Activated CD4-positive, CD25-positive, alpha-beta regulatory T cell treated with anti-CD3 and anti-CD28 coated beads, Interleukin-2, amount 50 U/mL, for 16 hours (primary cell): ENCODE data around the gene TNFRSF1A.
A peak's percentile ranks its signal among the peaks of the same experiment; 100 is the strongest.
"Not testable (repeated sequence)": the region's sequence is repeated elsewhere in the genome, so short reads cannot be mapped to it uniquely, and the experiment has no call there.

ENCODE experiments used
- DNase-seq: peaks from one replicate; pipeline ENCODE4 v3.0.0-alpha.2; 2020; ENCODE audit warnings: low read depth, low spot score

The TNFRSF1A gene

DNA sequence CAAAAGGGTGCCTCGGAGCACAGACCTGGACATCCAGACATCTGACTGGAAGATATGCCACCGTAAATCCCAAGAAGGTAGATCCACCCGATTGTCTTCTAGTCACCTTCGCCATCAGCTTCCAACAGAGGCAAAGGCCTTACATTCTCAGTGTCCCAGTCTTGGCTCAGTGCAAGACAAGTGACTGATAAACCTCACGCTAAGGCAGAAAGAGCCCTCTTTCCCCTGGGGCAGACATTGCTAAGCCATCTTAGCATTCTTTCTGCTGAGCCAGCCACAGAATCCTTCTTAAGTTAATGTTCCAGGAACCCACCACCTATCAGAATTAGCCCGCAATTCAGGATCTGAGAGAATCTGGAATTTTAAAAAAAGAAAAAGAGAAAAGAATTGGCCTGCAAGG is 35.7 kb downstream of the TNFRSF1A start:
- DNase-seq, result no peak

DNA sequence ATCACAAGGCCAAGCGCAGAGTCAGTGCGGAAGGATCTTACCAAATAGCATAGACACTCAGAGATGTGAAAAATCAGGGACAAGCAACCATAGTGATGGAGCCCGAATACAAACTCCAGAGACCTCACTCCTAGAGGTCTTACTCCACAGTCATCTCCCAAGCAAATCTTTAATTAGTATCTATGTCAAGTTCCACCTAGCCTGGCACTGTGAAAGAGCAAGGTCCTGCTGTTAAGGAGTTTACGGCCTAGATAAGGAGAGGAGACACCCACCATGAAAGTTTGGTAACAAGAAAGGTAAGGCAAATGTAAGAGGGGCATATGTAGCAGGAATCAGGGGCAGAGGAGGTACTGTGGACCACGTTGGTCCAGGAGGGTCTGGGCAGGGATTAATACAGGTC is 38.8 kb downstream of the TNFRSF1A start:
- no peak for DNase-seq

DNA sequence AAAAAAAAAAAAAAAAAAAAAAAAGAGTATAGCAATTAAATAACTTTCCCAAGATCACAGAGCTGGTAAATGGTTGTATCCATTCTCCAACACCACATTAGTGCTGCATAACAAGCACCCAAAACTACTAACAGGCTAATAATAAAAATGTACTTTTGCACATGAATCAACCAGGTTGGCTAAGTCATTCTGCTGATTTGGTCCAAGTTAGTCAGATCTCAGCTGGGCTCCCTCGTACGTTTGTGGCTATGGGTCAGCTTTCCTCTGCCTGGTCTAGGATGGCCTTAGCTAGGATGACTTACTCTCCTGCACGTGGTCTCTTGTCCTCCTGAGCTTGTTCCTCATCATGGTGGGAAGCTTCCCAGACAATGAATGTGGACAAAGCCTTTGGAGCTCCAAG is 39.3 kb downstream of the TNFRSF1A start:
- no peak for DNase-seq

DNA sequence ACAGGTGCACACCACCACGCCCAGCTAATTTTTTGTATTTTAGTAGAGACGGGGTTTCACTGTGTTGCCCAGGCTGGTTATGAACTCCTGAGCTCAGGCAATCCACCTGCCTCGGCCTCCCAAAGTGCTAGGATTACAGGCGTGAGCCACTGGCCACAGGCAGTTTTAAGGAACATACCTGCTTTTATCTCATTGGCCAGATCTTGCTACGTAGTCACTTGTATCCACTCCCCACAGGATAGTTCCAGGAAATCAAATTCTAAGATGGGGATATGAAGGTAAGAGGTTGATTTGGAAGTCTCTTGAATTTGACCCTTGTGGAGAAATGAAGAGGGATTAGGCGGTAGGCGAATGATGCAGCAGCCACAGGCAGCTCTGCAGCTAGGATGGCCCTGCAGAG is 40.2 kb downstream of the TNFRSF1A start:
- DNase-seq, result no peak

DNA sequence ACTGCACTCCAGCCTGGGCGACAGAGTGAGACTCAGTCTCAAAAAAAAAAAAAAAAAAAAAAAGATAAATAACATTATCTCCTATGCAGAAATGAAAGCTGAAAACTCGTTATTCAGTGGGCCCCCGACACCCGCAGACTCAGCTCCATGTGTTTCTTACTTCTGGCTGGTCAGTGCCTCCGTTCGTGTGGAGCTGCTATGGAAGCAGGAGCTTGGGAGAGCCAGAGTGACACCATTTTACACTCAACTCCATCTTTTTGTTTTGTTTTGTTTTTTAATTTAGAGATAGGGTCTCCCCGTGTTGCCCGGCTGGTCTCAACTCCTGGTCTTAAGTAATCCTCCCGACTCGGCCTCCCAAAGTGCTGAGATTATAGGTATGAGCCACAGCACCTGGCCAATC is 44.7 kb downstream of the TNFRSF1A start:
- DNase-seq, result no peak

DNA sequence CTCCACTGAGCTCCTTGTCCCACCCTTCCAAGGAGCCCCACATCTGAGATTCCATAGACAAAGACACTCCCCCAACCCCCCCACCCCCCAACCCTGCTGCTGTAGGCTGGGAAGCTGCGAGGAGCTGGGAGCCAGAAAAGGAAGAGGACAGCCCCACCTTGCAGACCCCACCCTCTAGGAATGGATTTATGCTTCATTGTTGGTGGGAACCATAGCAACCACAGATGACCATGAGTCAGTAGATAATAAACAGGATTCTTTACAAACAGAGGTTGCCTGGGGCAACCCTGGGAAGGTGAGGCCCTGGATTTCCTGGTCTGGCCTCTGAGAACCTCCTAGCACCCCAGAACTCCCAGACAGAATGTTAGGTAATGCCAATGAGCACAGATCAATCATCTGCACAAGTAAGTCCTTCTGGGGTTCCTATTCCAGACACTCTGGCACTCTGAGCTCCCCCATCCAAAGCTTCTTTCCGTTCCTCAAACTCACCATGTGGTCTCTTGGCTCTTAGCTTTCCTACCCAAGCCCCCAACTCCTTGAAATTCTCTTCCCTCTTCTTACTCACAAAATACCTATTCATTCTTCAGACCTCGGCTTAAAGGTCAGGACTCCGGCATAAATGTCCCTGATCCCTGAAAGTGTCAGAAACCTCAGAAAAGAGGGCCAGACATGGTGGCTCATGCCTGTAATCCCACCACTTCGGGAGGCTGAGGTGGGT is 46.6 kb downstream of the TNFRSF1A start:
- DNase-seq, result no peak

DNA sequence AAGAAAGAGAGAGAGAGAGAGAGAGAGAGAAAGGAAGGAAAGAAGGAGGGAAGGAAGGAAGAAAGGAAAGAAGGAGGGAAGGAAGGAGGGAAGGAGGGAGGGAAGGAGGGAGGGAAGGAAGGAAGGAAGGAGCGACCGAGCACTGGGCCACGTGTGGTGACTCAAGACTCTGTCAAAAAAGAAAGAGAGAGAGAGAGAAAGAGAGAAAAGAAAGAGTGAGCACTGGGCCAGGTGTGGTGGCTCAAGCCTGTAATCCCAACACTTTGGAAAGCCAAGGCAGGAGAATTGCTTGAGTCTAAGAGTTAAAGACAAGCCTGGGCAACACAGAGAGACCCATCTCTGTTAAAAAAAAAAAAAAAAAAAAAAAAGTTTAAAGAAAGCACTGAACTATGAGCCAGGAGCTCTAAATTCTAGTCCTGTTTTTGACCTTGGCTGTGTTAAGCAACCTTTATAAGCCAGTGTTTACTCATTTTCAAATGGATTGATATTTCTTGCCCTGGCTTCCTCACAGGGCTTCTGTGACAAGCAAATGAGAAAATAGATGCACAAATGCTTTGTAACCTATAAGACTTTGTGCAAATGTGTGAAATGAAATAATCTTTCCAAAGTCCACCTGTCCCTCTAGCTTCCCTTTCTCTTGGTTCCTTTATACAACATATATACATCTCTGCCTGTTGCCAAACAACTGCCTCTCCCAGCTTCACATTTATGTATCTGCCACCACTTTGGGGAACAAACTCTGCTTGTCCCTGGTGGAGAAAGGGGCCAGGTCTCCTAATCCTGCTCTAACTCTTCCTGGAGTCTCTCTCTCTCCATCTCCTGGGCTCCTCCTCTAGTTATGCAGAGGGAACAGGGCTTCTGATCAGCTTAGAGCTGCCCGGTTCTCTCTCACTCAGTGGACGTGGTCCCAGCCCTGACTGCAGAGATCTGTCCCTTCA is 47.5 kb downstream of the TNFRSF1A start:
- DNase-seq, result no peak

DNA sequence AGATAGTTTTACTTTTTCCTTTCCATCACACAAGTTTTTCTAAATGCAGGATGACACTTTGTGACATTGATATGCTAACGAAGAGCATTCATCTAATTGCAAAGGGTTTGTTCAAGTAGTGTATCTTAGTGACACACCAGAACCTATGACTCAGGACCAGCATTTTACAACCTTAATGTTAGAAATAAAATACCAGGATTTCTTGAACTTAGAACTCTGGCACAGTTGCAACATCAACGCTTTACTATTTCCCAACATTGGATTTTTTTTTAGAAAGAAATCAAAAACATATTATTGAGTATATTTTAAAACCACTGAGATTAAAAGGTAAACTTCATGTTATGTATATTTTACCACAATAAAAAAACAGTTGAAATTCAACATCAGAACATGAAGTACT is 49.3 kb downstream of the TNFRSF1A start:
- no peak for DNase-seq

DNA sequence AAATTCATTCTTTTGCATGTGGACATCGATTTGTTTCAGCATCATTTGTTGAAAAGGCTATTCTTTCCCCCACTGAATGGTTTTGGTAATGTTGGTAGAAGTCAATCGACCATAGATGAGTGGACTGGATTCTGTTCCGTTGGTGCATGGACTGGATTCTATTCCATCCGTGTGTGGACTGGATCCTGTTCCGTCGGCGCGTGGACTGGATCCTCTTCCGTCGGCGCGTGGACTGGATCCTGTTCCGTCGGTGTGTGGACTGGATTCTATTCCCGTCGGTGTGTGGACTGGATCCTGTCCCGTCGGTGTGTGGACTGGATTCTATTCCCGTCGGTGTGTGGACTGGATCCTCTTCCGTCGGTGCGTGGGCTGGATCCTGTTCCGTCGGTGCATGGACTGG is 52.0 kb downstream of the TNFRSF1A start:
- not testable (repeated sequence) for DNase-seq

DNA sequence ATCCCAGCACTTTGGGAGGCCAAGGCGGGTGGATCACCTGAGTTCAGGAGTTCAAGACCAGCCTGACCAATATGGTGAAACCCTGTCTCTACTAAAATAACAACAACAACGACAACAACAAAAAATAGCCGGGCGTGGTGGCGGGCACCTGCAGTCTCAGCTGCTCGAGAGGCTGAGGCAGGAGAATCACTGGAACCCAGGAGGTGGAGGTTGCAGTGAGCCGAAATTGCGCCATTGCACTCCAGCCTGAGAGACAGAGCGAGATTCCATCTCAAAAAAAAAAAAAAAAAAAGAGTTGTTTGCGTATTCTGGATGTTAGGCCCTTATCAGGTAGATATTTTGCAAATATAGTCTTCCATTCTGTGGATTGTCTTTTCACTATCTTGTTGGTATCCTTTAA is 52.8 kb downstream of the TNFRSF1A start:
- DNase-seq, result not testable (repeated sequence)

DNA sequence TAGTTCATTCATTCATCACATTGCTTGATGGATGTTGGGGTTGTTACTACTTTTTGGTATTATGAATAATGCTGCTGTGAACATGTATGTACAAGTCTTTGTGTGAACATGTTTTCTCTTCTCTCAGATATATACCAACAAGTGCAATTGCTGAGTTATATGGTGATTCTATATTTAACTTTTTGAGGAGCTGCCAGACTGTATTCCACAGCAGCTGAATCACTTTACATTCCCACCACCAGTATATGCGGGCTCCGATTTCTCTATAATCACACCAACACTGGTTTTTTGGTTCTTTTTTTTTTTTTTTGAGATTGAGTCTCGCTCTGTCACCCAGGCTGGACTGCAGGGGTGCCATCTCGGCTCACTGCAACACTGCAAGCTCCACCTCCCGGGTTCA is 53.6 kb downstream of the TNFRSF1A start:
- DNase-seq, result no peak

DNA sequence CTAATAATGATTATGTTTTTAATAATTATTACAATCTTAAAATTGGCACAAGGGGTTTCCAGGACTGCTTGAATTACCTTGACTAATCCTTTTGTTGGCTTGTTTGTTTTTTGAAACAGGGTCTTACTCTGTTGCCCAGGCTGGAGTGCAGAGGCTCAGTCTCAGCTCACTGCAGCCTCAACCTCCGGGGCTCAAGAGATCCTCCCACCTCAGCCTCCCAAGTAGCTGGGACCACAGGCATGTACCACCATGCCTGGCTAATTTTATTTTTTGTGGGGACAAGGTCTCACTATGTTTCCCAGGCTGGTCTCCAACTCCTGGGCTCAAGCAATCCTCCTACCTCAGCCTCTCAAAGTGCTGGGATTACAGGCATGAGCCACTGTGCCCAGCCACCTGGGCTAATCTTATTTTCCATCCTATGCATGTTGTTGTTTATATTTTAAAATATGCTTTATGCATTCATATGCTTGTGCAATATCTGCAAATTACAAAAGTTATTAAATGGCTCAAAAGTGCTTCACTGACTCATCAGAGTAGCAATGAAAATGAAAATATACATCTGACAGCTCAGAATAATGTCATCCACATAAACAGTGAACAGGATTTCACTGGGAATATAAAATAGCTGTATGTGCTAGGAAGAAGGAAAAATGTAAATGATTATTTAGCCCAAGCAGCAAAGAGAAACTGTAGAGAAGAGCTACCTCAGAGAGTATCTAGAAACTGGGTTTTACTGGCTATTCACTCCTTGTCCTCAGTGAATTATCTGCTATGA is 56.2 kb downstream of the TNFRSF1A start:
- DNase-seq, result no peak

DNA sequence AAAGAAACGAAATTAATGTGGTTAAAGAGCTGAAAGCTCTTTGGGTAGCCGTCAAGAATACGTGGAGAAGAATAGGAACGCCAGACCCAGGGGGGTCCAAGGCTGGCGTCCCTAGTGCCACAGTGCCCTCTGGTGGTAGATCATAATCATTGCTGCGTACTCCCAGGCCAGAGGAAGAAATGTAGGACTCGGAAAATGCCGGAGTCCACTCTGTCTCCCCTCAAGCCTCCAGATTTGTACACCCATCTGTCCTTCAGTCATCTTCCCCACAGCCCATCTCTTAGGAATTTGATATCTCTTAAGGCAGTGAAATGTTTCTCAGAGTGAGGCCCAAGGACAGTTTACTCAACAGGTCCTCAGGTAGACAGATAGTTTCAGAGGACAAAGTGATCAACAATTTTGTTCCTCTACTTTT is 56.8 kb downstream of the TNFRSF1A start:
- peak; percentile 33 for DNase-seq

DNA sequence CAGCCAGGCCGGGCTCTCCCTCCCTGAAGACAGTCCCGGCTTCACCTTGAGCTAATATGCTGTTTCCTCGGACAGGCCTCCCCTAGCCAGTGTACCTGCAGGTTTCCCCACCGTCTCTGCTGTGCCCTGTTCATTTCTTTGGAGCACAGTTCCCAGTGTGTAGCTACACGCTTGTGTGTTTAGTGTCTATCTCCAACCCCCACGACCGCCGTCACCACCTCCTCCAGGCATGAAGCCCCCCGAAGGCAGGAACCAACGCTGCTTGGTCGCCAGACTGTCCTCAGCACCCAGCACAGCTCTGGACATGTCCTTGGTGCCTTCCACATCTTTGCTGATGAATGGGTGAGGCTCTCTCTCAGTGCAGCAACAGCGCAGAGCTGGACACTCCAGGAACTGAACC is 57.6 kb downstream of the TNFRSF1A start:
- no peak for DNase-seq

DNA sequence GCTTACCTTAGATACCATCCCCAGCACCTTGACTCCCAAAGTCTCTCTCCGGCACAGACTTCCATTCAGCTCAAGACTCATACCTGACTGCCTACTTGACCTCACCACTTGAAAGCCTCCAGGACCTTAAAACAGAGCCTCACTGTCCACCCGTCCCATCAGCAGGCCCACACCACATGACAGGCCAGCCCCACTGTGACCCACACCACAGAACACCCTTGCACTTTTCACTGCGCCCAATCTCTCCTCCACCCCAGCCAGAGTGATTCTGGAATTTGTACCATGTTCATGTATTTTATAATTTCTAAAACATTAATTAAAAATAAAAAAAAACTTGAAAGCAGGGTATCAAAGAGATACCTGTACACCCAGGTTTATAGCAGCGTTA is 59.4 kb downstream of the TNFRSF1A start:
- no peak for DNase-seq

DNA sequence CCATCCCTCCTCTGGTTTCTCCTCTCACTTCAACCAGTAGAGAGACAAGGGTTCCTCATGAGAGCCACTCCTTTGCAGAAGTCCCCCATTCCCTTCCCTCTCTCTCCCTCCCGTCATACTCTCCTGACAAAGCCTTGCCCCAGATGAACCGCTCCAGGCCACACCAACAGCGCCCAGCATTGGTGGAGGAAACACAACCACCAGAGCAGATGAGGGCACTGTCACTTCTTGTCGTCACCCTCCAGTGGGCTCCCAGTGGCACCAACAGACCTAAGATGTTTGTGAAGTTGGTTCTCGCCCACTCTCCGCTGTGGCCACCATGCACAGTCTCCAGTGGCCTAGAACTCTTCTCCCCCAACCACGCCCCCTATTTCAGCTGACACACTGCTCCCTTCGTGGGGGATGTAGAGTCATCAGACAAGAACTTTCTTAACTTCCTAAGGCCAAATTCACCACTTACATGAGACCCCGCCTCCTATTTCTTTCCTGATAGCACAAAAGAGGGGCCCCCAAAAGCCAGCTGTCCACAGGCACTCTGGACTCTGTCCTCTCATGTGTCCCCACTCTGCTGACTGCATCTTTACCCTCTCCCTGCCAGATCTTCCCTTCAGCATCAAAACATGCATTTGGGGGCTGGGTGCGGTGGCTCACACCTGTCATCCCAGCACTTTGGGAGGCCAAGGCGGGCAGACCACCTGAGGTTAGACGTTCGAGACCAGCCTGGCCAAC is 60.6 kb downstream of the TNFRSF1A start:
- no peak for DNase-seq

DNA sequence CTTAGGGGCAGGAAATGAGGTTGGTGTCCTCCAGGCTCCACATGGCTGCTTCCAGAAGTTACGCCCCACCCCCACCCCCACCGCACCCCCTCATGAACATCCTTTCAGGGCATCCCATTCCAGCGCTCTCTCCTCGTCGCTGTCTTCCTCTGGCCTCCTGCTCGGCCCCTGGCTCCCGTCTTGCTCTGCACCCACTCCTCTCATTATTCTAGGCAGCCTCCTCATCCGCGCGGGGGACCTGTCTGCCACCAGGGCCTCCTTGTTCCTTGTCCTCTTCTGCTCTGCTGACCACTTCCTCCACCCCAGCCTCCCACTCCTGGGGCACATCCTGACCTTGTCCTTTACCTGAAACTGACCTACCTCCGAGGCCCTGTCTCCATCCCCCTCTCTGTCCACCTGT is 61.2 kb downstream of the TNFRSF1A start:
- DNase-seq, result no peak

DNA sequence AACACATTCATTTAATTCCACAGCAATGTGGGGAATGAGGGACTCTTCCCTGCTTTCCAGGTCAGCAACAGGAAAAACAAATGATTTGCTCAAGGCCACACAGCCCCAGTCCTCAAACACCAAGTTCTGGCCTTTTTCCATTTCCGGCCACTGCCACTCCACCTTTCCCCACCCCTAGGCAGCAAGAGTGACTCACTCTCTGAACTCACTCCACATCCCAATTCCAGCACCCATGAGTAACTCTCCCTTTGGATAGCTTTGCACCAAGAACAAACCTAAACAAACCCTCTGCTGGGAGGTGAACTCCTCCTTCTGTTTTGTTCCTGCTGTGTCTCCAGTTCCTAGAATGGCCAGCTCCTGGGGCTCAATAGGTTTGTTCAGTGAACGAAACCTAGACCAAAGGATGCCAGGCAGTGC is 61.8 kb downstream of the TNFRSF1A start:
- DNase-seq, result no peak

DNA sequence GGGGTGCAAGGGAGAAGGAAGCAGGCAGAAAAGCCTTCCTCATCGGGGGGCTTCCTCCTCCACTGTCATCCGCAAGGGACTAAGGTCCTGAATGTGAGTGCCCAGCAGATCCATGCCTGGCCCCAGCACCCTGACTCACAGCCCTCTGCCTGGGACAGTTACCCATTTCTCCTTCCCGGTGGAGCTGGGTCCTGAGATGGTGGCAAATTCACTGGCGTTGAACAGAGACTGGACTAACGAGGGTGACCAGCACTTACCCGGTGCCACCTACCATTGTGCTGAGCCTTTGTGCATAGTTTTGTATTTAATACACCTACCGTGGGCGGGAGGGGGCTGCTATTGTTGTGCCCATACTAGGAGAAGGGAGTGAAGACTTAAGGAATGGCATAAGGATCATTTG is 62.2 kb downstream of the TNFRSF1A start:
- DNase-seq, result no peak

DNA sequence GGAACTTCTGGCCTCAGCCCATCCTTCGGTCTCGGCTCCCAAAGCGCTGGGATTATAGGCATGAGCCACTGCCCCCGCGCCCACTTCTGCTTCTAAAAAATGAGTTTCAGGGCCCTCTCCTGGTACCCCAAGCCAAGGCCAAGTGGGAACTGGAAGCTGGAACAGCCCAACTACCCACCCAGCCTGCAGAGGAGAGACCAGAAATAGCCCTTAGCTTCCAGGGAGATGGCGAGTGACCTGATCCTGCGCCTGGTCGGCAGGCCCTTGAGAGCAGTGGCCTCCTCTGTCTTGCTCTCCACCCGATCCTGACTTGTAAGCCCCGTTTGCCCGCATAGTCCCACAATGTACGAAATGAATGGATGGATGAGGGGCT is 62.6 kb downstream of the TNFRSF1A start:
- no peak for DNase-seq
